CD4-positive, alpha-beta T cell treated with Interleukin-6 for 4 hours (primary cell): ENCODE results near the gene NXPH1.

Source experiments
- DNase-seq: peaks from one replicate; pipeline ENCODE4 v3.0.0-alpha.2; 2020; ENCODE audit warnings: mixed read lengths

Gene NXPH1

GRCh38 chr7:8433477-8434289 is at the start of gene NXPH1:
TSS of gene NXPH1 (plus strand) at chr7:8433609.
- DNase-seq, result no peak

GRCh38 chr7:8384901-8385300 is 48.5 kb upstream of the NXPH1 start:
- no peak for DNase-seq

- DNase-seq, result no peak
Measured at GRCh38 chr7:8386926-8387550, 46.4 kb upstream of the NXPH1 start.

GRCh38 chr7:8387551-8388256 is 45.7 kb upstream of the NXPH1 start:
- no peak for DNase-seq

- DNase-seq, result no peak
Measured at GRCh38 chr7:8388257-8388625, 45.2 kb upstream of the NXPH1 start.

- no peak for DNase-seq
Measured at GRCh38 chr7:8389593-8390261, 43.7 kb upstream of the NXPH1 start.

GRCh38 chr7:8390262-8390626 is 43.2 kb upstream of the NXPH1 start:
- no peak for DNase-seq

GRCh38 chr7:8391353-8392062 is 41.9 kb upstream of the NXPH1 start:
- DNase-seq, result no peak

GRCh38 chr7:8396294-8396693 is 37.1 kb upstream of the NXPH1 start:
- DNase-seq, result no peak

GRCh38 chr7:8408871-8409270 is 24.5 kb upstream of the NXPH1 start:
- DNase-seq, result no peak

- DNase-seq, result no peak
Measured at GRCh38 chr7:8411103-8411502, 22.3 kb upstream of the NXPH1 start.

- DNase-seq, result no peak
Measured at GRCh38 chr7:8413600-8413999, 19.8 kb upstream of the NXPH1 start.

GRCh38 chr7:8418629-8419245 is 14.7 kb upstream of the NXPH1 start:
- peak; percentile 60 for DNase-seq

- no peak for DNase-seq
Measured at GRCh38 chr7:8422177-8422576, 11.2 kb upstream of the NXPH1 start.

- no peak for DNase-seq
Measured at GRCh38 chr7:8423057-8423456, 10.4 kb upstream of the NXPH1 start.

GRCh38 chr7:8425223-8425622 is 8.2 kb upstream of the NXPH1 start:
- DNase-seq, result no peak

GRCh38 chr7:8430643-8431042 is 2.8 kb upstream of the NXPH1 start:
- no peak for DNase-seq

GRCh38 chr7:8434290-8435002 is 1.0 kb downstream of the NXPH1 start:
- DNase-seq, result no peak

GRCh38 chr7:8435095-8435494 is 1.7 kb downstream of the NXPH1 start:
- no peak for DNase-seq

- DNase-seq, result no peak
Measured at GRCh38 chr7:8435590-8436545, 2.5 kb downstream of the NXPH1 start.
